Muscle of leg (tissue), 11 donors: ENCODE data around the gene IRF8. TPM values are rescaled to one million over a fixed set of nuclear protein-coding genes. Genes with fewer than 3 reads are reported as not detected.
"Not testable (repeated sequence)": the region's sequence is repeated elsewhere in the genome, so short reads cannot be mapped to it uniquely, and the experiment has no call there.

Source experiments
- DNase-seq: peaks from one replicate; pipeline ENCODE4 v3.0.0; 2013
- H3K27ac ChIP-seq: one replicate; pipeline ENCODE4 v1.5.1; 2013; ENCODE audit warnings: mild to moderate bottlenecking, low read length, control low read depth
- H3K27me3 ChIP-seq: one replicate; pipeline ENCODE4 v1.6.1; 2013; ENCODE audit warnings: low read length; ENCODE audit not compliant: control insufficient read depth, insufficient read depth
- H3K36me3 ChIP-seq: one replicate; pipeline ENCODE4 v1.6.1; 2013; ENCODE audit warnings: low read length; ENCODE audit not compliant: control insufficient read depth, insufficient read depth
- H3K4me1 ChIP-seq: one replicate; pipeline ENCODE4 v1.6.1; 2013; ENCODE audit warnings: low read length; ENCODE audit not compliant: control insufficient read depth, insufficient read depth
- H3K4me3 ChIP-seq: one replicate; pipeline ENCODE4 v1.5.1; 2013; ENCODE audit warnings: low read length, control low read depth
- H3K9me3 ChIP-seq: replicated peaks from 2 replicates; pipeline ENCODE4 v1.6.1; 2013; ENCODE audit warnings: low read depth, low read length; ENCODE audit not compliant: control insufficient read depth
- WGBS: methylation state at CpG from one replicate; pipeline ENCODE4 v1.1.5; 2013; ENCODE audit warnings: missing lambda C conversion rate; ENCODE audit not compliant: insufficient coverage; 5-methylcytosine and 5-hydroxymethylcytosine counted together
- polyA plus RNA-seq, 8 donors: library from polyadenylated mRNA; unstranded; fragments of 120-200 nt; gene quantifications; one replicate each; pipeline versions ENCODE4 v1.2.1 to v1.2.3, GENCODE V29; 2013; ENCODE audit warnings: inconsistent platforms in 1 of 8, low replicate concordance in 1 of 8; ENCODE audit not compliant: insufficient read length in 8 of 8, insufficient read depth in 1 of 8
- total RNA-seq: library from RNA; stranded (reverse); fragments of 120-200 nt; gene quantifications from one replicate; pipeline ENCODE4 v1.2.4, GENCODE V29; 2013

The IRF8 gene
- total and polyA plus RNA-seq, 9 donors, result 3.6 to 7.7 (median 5.8) TPM

DNA sequence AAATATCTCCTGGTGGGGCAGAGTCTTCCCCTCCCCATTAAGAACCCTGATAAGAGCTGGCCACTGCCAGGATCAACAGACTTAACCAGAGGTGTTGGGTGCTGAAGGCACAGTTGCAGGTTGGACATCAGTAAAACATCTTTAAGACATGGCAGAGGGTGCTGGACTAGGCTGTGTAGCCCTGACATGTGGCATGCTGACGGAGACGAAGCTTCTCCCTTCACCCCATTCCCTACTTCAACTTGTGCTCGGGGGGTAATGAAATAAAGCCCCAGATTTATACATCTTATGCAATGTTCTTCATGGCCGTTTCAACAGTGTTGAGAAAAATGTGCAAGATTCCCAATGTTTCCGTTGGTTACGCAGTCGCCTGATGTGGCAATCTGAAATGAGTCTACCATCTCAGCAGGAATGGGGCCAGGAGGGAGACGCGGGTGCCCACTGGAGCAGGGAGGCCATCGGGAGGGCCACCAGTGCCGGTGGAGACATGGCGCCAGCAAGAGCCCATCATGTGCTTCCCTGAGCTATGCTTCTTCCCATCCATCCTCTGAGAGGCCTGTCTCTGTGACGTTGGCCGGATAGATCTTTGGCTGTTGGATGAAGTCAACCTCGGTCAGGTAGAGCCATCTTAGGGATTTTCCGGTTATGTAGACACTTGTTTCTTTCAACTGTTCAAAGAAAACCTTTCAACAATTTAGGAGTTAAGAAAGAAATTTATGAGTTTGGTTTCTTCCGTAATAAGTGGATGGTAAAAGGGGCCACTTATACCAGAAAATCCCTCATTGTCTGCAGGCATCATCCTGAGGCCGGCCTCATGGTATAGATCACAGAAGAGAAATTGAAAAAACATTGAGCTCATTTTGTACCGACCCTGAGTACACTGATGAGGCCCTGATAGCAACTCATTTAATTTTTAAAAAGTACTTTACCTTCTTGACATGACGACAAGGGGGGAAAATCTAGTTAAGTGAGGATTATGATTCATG, 6.4 kb downstream of the IRF8 start:
- peaks cover 46% of the 10 kb centered on the region for H3K27me3 ChIP-seq
- 93% methylated on average over 10 of the region's 20 CpGs for WGBS
- H3K27ac ChIP-seq, result no peak overlapping the region
- H3K4me3 ChIP-seq, result no peak overlapping the region
- H3K4me1 ChIP-seq, result peaks cover 17% of the 10 kb centered on the region
- DNase-seq, result no peak
- H3K36me3 ChIP-seq, result no peaks in the 10 kb centered on the region
- H3K9me3 ChIP-seq, result no peaks in the 10 kb centered on the region

GRCh38 chr16:85906349-85906748, 7.4 kb downstream of the IRF8 start:
- no peaks in the 10 kb centered on the region for H3K36me3 ChIP-seq
- H3K4me1 ChIP-seq, result peaks cover 17% of the 10 kb centered on the region
- WGBS, result 94% methylated on average over 12 of the region's 13 CpGs
- DNase-seq, result no peak
- H3K4me3 ChIP-seq, result no peak overlapping the region
- peaks cover 46% of the 10 kb centered on the region for H3K27me3 ChIP-seq
- H3K9me3 ChIP-seq, result no peaks in the 10 kb centered on the region
- no peak overlapping the region for H3K27ac ChIP-seq

DNA sequence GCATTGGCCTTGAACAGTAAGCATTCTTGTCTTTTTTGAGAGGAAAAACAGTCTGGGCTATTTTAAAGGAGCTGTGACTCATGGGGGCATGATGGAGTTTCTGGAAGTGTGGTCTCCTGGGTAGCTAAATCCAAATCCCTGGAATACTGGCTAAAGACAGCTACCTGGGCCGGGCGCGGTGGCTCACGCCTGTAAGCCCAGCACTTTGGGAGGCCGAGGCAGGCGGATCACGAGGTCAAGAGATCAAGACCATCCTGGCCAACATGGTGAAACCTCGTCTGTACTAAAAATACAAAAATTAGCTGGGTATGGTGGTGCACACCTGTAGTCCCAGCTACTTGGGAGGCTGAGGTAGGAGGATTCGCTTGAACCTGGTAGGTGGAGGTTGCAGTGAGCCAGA, 8.3 kb downstream of the IRF8 start:
- DNase-seq, H3K27ac ChIP-seq, H3K4me3 ChIP-seq, H3K9me3 ChIP-seq, H3K36me3 ChIP-seq: not testable (repeated sequence)
- H3K4me1 ChIP-seq, result peaks cover 16% of the 10 kb centered on the region
- peaks cover 41% of the 10 kb centered on the region for H3K27me3 ChIP-seq
- WGBS, result 84% methylated on average over 7 of the region's 9 CpGs

GRCh38 chr16:85908444-85908843, 9.5 kb downstream of the IRF8 start:
- no peak for DNase-seq
- Histone ChIP-seq H3K4me3 (no peak overlapping the region), H3K27me3 (peaks cover 32% of the 10 kb centered on the region), H3K27ac (peak overlapping the region; percentile 29), H3K36me3 (no peaks in the 10 kb centered on the region), H3K9me3 (no peaks in the 10 kb centered on the region), H3K4me1 (peaks cover 21% of the 10 kb centered on the region)
- 23% methylated on average over 2 of the region's 3 CpGs for WGBS

GRCh38 chr16:85908889-85909589, 10.1 kb downstream of the IRF8 start:
- H3K27me3 ChIP-seq, result peaks cover 29% of the 10 kb centered on the region
- H3K27ac ChIP-seq, result peak overlapping the region; percentile 67
- H3K9me3 ChIP-seq, result no peaks in the 10 kb centered on the region
- H3K36me3 ChIP-seq, result no peaks in the 10 kb centered on the region
- WGBS, result 42% methylated on average over 10 of the region's 10 CpGs
- peaks cover 22% of the 10 kb centered on the region for H3K4me1 ChIP-seq
- peak; percentile 92 for DNase-seq
- H3K4me3 ChIP-seq, result no peak overlapping the region

DNA sequence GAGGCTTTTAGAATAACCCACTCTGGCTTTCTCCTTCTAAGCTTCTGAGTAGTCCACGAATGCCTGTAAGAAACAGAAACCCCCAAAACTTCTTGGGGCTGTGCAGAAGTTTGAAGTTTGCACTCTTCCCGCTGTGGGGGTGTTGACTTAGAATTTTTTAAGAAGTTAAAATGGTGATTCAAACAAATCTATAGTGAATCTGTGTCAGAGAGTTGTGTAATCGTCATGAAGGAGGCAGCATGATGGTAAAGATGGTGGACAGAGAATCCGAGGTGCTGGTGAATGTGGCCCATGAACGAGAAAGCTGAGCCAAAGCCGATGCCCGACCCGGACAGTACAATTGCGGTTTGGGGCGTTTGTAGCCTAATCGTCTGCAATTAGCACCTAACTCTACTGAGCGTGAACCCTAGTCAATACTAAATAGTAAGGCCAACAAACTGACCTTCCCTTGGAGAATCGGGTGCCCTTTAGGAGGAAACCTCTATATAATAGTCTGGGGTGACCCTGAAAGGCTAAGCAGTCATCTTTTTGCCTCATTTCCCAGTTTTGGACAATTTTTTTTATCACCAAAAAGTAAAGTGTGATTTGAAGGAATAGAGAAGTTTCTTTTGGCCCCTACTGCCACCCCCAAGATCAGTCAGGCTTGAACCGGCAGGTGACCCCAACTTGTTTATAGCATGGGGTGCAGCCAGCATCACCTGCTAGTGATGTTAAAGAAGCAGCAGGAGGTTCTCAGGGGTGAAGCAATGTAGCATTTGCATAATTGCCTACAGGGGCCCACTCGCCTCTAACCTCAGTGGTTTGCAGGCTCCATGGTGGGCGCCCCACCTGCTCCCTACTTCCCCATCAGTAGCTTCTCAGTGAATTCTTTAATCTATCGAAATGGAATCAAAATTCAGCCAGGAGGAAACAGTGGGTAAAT, 11.2 kb downstream of the IRF8 start:
- Histone ChIP-seq H3K27me3 (peaks cover 27% of the 10 kb centered on the region), H3K4me3 (no peak overlapping the region), H3K9me3 (no peaks in the 10 kb centered on the region), H3K4me1 (peaks cover 22% of the 10 kb centered on the region), H3K27ac (no peak overlapping the region), H3K36me3 (no peaks in the 10 kb centered on the region)
- DNase-seq, result no peak
- whole genome bisulfite sequencing, result 94% methylated on average over 9 of the region's 17 CpGs

DNA sequence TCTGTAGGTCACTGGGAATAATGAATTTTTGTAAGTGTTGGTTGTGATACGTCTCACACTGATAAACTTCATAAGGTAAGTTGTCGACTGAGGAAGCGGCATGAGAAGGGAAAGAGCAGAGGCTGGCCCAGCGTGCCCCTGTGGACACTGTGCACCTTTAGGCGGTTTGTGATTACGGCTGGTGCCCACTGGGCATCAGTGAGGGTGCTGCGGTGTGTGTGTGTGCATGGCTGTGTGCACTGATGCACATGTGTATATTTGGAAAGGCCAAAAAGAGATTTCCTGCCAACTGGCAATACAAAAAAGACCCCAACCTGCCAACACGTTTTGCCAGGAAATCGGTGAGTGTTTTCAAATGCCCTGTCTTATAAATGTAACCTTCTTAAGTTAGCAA, 11.9 kb downstream of the IRF8 start:
- peaks cover 25% of the 10 kb centered on the region for H3K27me3 ChIP-seq
- H3K36me3 ChIP-seq, result no peaks in the 10 kb centered on the region
- 96% methylated on average over 4 of the region's 9 CpGs for WGBS
- no peaks in the 10 kb centered on the region for H3K9me3 ChIP-seq
- H3K4me1 ChIP-seq, result peaks cover 22% of the 10 kb centered on the region
- no peak overlapping the region for H3K4me3 ChIP-seq
- H3K27ac ChIP-seq, result no peak overlapping the region
- no peak for DNase-seq

- H3K4me3 ChIP-seq, result no peak overlapping the region
- peak; percentile 30 for DNase-seq
- H3K4me1 ChIP-seq, result peaks cover 22% of the 10 kb centered on the region
- no peaks in the 10 kb centered on the region for H3K9me3 ChIP-seq
- H3K27ac ChIP-seq, result no peak overlapping the region
- H3K27me3 ChIP-seq, result peaks cover 27% of the 10 kb centered on the region
- WGBS, result 77% methylated on average over 12 of the region's 15 CpGs
- no peaks in the 10 kb centered on the region for H3K36me3 ChIP-seq
Measured at GRCh38 chr16:85911251-85911930, 12.4 kb downstream of the IRF8 start.

DNA sequence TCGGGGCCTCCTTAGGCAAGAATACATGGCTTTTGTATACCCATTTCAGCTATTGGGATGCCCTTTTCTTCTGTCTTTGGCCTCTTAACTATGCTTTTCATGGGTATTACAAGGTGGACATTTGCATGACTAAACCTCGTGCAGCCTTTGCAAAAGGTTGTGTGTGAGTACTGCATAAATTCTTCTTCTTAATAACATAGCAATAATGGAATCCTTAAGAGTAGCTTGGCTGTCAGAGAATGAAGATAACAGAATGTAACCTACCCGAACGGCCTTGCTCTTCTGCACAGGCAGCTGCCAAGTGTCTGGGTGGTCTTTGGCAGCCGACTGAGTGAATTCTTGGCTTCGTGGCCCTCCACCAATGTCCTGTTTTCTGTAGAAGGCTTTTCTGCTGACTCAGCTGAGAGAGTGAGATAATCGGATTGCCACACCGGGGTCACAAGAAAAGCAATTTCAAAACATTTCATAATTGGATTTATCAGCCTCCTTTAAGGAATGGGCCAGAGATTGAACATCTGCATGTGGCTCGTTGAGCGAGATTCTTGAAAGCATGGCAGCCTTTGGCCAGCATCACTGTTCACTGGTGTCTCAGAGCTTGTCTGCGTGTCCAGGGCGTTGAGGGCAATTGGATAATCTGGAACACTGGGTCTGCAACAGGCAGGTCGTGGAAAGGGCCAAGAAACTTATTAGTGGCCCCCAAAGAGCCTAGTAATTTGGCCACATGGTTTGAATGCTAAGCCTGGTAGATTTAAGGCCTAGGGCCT, 13.4 kb downstream of the IRF8 start:
- no peaks in the 10 kb centered on the region for H3K36me3 ChIP-seq
- H3K9me3 ChIP-seq, result no peaks in the 10 kb centered on the region
- peaks cover 27% of the 10 kb centered on the region for H3K27me3 ChIP-seq
- no peak overlapping the region for H3K27ac ChIP-seq
- peaks cover 22% of the 10 kb centered on the region for H3K4me1 ChIP-seq
- peak; percentile 84 for DNase-seq
- no peak overlapping the region for H3K4me3 ChIP-seq
- WGBS, result 35% methylated on average over 9 of the region's 13 CpGs
